ENCODE results near the gene RERE.

RERE gene

DNA sequence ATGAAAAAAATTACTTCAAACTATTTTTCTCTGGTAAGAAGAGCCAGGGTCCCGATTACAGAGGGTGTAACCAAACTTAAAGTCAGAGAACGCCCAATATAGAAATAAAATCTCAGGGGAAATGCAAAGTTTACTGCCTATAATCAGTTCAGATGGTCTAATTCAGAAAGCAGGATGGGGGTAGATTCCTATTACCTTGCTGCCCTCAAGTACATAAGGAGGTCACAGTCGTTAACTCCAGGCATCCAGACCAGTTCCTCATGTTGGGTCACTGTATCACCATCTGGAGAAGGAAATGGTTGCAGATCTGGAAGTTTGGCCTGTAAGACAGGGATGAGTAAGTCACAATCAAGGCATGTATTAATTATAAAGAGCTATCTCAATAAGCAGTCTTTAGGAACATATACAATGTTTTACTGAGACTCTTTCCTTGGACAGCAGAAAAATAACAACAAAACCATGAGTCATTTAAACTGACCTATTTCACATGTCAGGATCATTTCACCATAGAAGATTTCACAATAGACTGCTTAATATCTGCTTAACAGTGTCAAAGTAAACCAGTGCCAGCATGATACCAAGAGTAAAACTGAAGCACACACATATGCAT is 320.1 kb downstream of the RERE start:
- peak; percentile 69 for DNase-seq

DNA sequence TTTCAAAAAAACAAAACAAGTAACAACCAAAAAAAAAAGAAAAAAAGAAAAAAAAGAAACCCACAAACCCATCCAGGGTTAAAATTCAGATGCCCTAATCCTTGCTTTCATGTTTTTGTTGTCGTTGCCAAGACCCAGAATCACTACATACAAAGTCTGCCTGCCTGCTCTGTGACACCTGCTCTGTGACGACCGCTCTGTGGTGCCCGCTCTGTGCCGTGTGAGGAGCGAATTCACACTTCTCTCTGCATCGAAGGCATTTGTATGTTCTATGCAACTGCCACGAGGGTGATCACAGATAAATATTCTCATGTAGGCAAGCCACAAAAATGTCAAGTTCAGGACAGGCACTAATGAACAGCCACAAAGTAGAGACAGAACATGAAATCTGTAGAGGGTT is 321.0 kb downstream of the RERE start:
- no peak for DNase-seq

DNA sequence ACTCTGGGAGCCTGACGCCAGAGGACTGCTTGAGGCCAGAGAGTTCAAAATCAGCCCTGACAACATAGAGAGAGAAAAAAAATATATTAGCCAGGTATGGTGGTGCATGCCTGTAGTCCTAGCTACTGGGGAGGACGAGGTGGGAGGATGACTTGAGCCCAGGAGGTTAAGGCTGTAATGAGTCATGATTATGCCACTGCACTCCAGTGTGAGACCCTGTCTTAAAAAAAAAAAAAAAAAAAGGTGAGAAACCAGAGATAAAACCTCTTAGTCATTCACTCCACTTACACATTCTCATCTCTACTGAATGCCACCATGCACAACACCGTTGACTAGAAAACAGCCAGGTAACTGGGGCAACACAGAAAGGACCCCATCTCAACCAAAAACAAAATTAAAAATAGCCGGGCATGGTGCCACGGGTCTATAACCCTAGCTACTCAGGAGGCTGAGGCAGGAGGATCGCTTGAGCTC is 321.5 kb downstream of the RERE start:
- no peak for DNase-seq

DNA sequence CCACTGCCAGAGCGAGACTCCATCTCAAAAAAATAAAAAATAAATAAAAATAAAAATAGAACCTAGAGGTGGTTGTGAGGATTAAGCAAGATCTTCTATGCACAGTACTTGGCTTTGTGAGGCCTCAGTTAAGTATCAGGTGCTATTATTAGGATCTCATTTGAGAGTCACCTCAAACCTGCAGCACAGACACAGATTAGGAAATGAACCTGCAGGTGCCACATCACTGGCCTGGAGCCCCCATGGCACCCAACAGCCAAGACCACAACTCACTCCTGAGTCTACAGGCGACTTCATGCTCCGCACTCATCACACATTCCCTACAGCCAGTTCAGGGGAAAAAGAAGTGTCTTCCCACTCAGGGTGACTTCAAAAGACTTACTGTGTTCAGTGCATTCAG is 322.8 kb downstream of the RERE start:
- DNase-seq, result no peak

DNA sequence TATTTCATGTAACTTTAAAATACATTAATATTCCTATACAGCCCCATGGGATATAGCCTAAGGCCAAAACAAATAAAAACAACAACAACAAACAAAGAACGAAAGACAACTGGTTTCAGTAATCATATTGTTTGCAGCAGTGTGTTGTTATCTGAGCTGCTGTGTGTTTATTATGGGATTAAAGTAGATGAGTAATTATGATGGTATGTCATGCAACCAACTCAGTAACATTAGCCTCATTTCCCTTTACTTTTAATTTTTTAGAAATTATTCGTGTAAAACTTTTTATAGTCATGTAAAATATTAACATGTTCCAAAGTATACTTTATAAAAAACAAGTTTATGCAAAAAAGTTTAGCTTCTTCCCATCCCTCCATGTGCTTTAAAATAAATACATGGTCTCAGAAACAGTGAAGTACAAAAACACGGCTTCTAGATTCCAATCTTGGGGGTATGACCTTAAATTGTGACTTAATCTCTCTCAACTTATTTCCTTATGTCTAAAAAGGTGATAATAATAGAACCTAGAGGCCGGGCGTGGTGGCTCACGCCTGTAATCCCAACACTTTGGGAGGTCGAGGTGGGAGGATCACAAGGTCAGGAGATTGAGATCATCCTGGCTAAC is 323.4 kb downstream of the RERE start:
- no peak for DNase-seq

DNA sequence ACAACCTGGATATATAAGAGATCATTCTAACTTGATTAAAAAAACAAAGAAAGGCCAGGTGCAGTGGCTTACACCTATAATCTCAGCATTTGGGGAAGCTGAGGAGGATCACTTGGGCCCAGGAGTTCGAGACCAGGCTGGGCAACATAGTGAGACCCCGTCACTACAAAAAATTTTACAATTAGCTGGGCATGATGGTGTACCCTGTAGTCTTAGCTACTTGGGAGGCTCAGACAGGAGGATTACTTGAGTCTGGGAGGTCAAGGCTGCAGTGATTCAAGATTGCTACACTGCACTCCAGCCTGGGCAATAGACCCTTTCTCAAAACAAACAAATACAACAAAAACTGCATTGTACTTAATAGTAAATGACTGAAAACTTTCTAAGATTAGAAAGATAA is 330.2 kb downstream of the RERE start:
- no peak for DNase-seq

DNA sequence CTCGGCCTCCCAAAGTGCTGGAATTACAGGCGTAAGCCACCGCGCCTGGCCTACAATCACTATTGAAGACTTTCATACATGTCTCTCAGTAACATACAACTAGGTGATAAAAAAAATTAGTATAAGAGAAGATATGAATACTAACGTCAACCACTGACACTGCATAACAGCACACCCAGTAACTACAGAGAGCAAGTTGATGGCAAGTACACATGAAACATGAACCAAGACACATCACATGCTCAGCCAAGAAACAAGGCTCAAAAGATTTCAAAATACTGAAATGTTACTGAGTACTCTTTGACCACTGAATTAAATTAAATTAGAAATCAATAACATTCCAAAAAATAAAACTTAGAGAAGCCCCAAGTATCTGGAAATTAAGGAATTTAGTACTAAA is 331.4 kb downstream of the RERE start:
- DNase-seq, result no peak

DNA sequence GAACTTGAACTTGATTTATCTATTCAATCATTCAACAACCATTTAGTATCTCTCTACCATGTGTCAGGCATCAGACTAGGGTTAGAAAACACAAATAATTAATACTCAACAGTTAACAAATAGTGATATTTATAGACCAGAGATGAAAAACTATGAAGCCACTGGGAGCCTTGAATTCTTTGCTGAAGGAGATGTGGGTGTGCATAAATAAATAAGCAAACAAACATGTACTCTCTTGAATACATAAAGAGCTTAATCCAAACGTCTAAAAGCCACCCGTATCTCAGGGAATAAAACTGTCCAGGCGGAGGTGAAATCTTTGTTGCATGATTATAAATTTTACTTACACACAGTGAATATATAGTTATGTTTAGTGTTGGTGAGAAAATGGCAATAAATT is 333.9 kb downstream of the RERE start:
- DNase-seq, result no peak

DNA sequence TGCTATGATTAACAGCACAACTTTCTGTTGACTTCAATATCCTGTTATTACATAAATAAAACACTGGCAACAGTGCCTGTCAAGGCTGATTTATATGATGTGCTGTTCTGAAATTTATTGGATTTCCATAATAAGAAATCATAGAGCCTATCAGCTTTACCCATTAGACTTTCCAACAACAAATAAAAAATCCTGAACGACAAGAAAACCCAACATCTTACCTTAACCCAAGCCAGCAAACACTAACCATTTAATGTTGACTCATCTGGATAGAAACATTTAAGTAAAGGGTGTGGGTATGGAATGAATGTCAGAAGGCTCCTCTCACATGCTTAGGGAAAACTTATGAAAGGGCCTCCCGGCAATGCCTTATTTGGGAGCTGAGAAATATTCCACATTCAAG is 334.5 kb downstream of the RERE start:
- DNase-seq, result no peak

DNA sequence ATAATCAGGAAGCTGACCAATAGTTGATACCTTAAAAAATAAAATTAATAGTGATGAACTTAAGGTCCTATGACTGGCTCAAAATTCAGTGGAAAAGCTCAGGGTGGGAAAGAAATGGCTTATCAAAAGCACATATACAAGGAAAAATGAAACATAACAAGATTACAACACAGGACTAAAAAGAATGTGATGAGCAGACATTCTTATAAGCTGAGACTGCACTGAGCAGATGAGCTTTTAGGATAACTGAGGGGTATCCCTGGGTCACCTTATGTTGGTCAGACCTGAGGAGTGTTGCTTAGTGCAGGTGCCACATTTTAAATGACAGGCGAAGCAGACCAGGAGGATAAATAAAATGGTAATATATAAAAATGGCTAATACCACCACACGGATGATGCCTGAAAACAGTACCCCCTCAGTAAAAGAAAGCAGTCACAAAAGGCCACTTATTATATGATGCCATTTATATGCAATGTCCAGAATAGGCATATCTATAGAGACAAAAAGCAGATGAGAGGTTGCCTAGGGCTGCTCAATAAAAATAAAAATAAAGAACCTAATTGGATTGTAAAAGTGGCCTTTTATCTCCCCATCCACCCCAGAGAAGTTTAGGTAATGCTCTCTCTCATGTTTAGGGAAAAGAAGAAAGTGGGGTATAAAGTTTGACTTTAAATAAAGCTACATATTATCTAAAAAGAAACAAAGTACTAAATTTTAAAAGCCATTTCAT is 335.6 kb downstream of the RERE start:
- no peak for DNase-seq

DNA sequence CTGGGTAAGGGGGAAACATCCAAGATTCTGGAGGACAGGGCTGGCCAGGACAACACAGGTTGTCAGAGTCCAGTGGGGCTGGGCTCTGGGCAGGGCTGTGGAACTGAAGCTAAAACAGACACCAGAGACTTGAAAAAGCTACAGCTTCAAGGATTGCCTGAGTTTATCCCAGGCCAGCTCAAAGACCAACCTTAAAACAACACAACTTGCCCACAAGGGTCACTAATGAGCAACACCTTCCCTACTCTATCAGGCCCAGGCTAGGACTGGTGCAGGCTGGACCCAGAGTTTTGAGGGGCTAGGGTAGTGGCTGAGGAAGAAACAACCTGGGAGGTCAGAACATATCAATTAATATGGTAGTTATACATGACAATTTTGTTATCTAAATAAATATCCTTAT is 338.9 kb downstream of the RERE start:
- DNase-seq, result no peak

DNA sequence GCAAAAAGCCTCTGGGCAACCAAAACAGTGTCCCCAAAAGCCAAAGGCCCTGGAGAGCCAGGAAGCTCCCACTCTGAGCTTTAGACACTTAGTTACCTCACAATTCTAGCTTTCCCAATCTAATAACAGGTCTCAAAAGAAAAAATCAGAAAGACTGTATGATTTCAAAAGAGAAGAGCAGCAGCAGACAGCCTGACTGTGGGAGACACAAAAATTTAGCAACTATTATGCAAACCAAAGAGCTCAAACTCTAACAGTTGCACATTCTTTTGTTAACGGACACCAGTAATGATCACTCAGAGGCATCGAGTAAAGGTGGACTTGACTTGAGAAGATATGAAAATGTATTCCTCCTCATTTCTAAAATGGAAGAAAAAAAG is 339.5 kb downstream of the RERE start:
- DNase-seq, result no peak

DNA sequence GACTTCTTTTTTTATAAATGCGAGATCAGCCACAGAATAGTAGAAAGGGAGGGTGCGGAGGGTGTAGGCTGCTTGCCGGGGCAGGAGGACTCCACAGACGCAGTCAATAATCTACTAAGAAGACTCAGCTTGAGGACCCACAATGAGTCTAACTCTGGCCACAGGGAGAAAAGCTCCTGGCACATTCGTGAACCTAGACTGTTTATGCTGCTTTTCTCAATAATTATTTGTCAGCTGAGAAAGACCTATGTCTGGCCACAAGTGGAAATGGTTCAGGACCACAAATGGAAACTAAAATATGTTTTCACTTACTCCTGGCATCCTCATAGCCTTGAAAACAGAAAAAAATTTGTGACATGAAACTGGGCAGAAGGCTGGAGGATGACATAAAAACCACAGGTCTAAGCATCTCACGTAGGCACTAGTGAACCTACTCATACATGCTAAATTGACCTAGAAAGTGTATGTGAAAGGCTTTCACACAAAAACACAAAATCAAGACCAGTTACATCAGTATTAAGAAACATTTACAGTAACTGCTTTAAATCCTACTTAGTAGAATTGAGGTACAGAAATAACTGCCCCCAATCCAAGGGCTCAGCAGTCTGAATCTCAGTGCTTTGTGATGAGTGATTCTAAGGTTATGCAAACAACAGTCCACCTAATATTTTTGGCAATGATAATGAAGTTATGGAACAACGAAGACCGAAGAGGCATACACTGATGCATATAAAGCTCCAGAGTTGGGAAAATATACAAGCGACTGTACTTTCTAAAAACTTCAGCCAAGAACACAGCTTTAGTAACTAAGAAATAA is 340.1 kb downstream of the RERE start:
- peak; percentile 34 for DNase-seq

DNA sequence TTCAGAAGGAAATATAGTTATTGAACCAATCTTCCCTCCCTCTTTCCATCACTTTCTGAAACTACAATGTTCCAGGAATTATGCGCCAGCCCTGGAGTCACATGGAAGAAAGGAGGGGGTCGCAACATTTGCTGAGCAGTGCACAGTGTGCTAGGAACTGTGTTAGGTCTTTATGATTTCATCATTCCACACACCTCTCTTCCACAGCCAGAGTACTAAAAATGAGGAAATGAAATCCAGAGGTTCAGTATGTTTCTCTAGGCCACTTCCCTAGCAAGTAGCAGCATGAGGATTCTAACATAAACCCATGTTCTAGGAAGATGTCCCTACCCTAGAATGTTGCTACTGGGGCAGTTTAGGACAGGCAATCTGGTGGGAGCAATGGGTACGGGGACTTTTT is 341.4 kb downstream of the RERE start:
- DNase-seq, result peak; percentile 87

DNA sequence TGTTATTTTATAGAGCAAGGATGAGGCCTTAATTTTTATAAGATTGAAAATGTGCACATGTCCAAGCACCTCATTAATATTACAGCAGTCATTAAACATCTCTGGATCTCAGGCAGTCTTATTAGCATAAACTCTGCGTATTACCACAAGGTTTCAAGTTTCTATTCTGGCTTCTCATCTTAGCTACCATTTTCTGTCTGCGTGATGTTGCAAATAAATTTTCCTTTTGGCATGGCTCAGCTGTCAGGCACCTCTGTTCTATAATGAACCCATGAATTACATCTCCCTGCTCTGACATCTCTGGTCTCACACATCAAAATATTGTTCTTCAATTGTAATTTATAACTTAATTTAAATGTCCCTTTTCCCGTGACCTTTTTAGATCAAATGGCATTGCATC is 343.1 kb downstream of the RERE start:
- no peak for DNase-seq

DNA sequence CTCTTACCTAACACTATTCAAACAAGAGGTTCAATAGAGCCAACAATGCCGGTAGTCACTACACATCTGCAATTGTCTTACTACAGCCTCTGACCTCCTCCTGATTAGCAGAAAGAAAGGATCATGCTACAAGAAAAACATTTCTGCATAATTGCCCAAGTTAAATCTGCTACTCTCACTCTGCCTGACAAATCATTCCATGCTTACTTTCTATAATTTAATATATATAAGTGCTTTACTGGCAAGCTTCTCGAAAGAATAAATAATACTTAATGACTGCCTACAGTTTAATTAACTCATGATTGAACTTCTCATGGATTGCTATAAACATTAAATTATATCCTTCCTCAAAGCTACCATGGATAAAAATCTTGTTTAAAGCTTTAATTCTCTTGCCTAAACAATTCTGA is 343.5 kb downstream of the RERE start:
- no peak for DNase-seq

DNA sequence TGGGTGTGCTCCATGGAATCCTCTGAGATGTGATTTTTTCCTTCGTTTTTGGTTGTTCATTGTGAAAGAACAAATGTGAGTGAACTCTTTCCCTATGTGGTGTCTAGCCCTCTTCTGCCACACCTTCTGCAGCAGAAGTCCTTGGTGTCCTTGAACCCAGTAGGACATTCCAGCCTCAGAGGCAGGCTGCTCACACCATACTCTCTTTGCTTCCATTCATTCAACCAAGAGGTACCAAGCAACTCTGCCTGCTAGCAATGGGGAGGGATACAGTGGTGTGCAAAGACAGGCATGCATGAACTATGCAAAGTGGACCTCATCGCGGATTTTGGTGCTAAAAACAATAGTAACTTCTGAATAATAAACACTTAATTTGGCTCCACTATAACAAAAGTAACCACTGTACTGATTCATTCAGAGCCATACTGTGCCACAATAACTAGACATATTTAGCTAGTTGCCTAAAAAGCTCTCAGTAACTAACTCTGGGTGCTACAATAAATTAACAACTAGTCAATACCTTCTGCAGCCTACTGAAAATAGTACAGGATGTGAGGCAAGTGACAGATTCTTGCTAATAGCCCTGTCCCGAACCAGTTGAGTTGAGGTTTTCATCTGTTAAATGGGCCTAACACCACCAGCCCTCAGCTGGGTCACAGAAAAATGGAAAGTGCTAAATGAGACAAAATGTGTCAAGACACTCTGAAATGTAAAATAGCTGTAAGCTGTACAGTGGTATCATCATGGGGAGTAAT is 344.1 kb downstream of the RERE start:
- no peak for DNase-seq

DNA sequence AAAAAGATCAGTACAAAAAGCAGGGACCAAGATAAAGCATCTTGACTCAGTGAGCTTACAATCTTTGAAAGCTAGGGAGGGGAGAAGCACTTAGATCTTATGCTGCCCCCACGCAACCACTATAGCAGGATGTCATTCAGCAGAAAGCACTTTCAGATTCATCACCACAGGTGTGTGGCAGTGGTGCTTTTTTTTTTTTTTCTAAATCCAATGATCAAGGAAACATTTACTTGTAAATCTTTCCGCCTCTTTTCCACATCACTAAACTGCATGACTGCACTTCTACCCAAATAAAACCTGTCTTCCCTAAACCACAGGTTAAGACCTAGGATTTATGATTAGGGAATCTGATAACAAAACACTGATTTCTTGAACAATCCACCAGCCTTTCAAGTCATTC is 344.8 kb downstream of the RERE start:
- no peak for DNase-seq

DNA sequence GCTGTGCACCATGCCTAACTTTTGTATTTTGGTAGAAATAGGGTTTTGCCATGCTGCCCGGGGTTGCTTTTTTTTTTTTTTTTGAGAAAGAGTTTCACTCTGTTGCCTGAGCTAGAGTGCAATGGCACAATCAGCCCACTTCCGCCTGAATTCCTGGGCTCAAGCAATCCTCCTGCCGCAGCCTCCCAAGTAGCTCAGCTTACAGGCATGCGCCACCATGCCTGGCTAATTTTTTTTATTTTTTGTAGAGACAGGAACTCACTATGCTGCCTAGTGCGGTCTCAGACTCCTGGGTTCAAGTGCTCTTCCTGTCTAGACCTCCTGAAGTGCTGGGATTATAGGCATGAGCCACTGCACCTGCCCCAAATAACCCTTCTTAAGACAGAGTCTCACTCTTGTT is 346.0 kb downstream of the RERE start:
- no peak for DNase-seq

DNA sequence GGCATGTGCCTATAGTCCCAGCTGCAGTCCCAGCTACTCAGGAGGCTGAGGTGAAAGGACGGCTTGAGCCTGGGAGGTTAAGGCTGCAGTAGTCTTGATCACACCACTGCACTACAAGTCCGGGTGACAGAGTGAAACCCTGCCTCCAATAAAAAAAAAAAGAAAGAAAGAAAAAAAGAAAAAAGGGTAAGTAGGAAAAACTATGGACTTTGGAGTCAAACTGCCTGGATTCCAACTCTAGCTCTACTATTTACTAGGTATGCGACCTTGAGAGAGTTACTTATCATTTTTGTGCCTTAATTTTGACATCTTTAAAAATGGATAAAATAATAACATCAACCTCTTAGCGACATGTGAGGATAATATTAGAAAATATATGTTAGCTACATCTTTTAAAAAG is 348.7 kb downstream of the RERE start:
- DNase-seq, result no peak

DNA sequence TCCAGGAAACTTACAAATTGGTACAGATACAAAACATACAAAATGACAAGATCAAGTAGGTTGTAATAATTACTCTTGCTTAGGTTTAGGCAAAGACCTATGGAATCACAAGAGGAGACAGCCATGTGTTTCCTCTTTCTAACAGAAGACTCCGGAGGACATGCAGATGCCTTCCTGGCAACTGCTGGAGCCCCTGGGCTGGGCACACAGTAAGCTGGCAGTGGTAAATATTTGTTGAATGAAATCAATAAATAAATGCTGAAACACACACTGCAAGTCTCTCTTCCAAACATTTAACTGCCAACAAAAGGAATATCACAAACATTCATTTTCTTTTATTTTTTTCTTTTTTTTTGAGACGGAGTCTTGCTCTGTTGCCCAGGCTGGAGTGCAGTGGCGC is 350.1 kb downstream of the RERE start:
- no peak for DNase-seq

DNA sequence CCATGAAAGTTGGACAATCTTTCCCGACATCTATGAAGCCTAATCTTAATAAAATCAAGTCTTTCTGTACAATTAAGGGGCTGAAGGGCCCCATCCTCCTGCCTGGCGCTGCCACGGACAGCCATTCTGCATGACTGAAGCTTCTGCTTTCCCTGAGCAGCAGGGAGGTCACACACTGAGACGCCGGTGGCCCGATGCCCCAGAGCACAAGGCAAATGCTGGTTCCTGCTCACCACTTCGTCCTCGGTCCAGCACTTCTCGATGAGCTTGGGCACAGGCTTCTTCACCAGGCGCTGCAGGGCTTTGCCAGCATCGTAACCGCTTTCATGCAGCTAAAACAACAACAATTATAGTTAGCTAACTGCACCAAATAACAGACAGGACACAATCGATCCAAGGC is 351.7 kb downstream of the RERE start:
- no peak for DNase-seq

DNA sequence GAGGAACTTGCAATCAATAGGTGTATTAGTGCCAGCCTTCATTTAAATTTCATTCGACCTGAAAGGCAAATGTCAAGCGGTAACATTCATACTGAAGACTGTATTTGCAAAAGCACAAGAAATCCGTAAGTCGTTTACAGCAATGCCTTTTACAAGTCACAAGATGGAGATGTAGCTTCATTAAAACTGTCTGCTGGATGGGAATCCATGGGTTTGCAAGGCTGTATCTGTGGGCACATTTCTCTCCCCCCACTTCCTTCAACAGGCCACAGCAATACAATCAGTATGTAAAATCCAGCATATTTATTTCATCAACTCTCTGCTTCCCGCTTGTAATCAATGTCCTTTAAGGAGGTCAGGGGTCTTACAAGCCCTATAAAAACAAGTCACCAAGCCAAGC is 352.4 kb downstream of the RERE start:
- no peak for DNase-seq
